GDM1 (cell line): Measurements from ENCODE around the gene TRAPPC4.
"Not testable (repeated sequence)": the region's sequence is repeated elsewhere in the genome, so short reads cannot be mapped to it uniquely, and the experiment has no call there.

Experiments used
- DNase-seq: peaks from one replicate; lab custom pipeline; 2025; lab: John Stamatoyannopoulos, UW

The TRAPPC4 gene

GRCh38 chr11:119014209-119014924 is 4.2 kb upstream of the TRAPPC4 start:
- no peak for DNase-seq

GRCh38 chr11:119015054-119015611 is 3.4 kb upstream of the TRAPPC4 start:
- no peak for DNase-seq

GRCh38 chr11:119016216-119017009 is 2.2 kb upstream of the TRAPPC4 start:
- DNase-seq: no peak

GRCh38 chr11:119017377-119017776 is 1.2 kb upstream of the TRAPPC4 start:
- DNase-seq: not testable (repeated sequence)

GRCh38 chr11:119019996-119020395 is 1.4 kb downstream of the TRAPPC4 start:
- no peak for DNase-seq

- no peak for DNase-seq
Observed at GRCh38 chr11:119021631-119022030, 3.1 kb downstream of the TRAPPC4 start.

GRCh38 chr11:119023741-119024140 is 5.2 kb downstream of the TRAPPC4 start:
- DNase-seq: no peak

GRCh38 chr11:119024430-119025098 is 6.0 kb downstream of the TRAPPC4 start:
- DNase-seq: no peak

- DNase-seq: no peak
Observed at GRCh38 chr11:119025099-119025473, 6.5 kb downstream of the TRAPPC4 start.

GRCh38 chr11:119025541-119025940 is 7.0 kb downstream of the TRAPPC4 start:
- no peak for DNase-seq

- no peak for DNase-seq
Observed at GRCh38 chr11:119025978-119026766, 7.6 kb downstream of the TRAPPC4 start.

GRCh38 chr11:119026970-119027369 is 8.4 kb downstream of the TRAPPC4 start:
- DNase-seq: no peak

- DNase-seq: no peak
Observed at GRCh38 chr11:119027561-119028345, 9.2 kb downstream of the TRAPPC4 start.

GRCh38 chr11:119028346-119029068 is 9.9 kb downstream of the TRAPPC4 start:
- DNase-seq: no peak

GRCh38 chr11:119029069-119029339 is 10.4 kb downstream of the TRAPPC4 start:
- no peak for DNase-seq

- DNase-seq: peak; percentile 5
Observed at GRCh38 chr11:119029340-119030028, 10.9 kb downstream of the TRAPPC4 start.

- no peak for DNase-seq
Observed at GRCh38 chr11:119030029-119030328, 11.4 kb downstream of the TRAPPC4 start.

- peak; percentile 98 for DNase-seq
Observed at GRCh38 chr11:119030329-119031047, 11.9 kb downstream of the TRAPPC4 start, which contains the start of gene SLC37A4. Gene SLC37A4 (minus strand): TSS chr11:119030877.

- DNase-seq: no peak
Observed at GRCh38 chr11:119031912-119032280, 13.3 kb downstream of the TRAPPC4 start.
